CD4-positive, alpha-beta T cell treated with Interleukin-1 beta for 1 hour (primary cell): Measurements from ENCODE around the gene CDCA8.
"Not testable (repeated sequence)": the region's sequence is repeated elsewhere in the genome, so short reads cannot be mapped to it uniquely, and the experiment has no call there.

Experiments used
- DNase-seq, 2 donors: peaks; one replicate each; pipeline ENCODE4 v3.0.0-alpha.2; 2020 to 2022

The CDCA8 gene

DNA sequence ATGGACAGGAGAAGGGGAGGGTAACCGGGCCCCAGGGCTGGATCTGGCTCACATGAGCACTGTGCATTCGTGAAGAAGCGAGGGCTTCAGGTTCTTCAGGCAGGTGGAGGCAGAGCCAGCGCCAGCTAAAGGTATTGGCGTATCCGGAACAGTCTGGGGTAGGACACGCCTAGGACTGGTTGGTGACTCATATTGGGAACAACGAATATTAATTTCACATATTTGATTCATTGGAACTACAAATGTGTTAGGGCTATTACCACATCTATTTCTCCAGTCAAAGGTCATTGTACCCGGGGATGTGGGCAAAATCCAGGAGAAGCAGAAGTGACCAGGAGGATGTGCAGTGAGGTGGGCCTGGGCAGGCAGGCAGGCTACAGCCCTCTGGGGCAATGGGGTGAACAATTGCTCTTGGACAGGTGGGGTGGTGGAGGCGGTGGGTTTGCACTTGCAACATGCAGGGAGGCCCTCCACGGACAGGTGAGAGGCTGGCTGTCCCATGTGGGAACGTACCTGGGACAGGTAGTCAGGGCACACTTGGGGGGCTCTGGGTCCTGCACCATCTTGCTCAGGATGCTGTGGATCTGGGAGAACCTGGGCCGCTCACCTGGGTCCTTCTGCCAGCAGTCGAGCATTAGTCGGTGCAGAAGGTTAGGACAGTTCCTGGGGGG, 26.7 kb downstream of the CDCA8 start:
- DNase-seq: no peak

DNA sequence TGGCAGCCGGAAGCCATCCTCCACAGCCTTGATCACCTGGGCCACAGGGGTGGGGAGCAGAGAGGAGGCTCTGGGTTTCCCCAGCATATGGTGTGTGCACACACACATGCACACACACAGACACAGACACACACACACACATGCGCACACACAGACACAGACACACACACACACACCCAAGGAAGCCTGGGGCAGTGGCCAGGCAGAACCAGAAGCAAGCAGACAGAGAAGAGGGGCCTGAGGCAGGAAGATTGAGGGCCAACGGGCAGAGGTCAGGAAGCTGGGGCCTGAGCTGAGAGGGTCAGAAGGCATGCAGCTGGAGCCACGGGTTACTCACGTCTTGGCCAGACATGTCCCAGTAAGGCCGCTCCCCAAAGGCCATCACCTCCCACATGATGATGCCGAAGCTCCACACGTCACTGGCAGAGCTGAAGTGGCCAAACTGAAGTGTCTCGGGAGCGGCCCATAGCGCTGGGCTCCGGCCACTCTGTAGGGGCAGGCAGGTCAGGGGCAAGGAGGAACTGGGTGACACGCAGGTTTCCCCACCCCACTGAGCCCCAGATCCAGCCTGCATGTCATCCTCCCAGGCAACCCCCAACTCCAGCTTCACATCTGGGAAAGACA, 27.4 kb downstream of the CDCA8 start:
- DNase-seq: no peak

DNA sequence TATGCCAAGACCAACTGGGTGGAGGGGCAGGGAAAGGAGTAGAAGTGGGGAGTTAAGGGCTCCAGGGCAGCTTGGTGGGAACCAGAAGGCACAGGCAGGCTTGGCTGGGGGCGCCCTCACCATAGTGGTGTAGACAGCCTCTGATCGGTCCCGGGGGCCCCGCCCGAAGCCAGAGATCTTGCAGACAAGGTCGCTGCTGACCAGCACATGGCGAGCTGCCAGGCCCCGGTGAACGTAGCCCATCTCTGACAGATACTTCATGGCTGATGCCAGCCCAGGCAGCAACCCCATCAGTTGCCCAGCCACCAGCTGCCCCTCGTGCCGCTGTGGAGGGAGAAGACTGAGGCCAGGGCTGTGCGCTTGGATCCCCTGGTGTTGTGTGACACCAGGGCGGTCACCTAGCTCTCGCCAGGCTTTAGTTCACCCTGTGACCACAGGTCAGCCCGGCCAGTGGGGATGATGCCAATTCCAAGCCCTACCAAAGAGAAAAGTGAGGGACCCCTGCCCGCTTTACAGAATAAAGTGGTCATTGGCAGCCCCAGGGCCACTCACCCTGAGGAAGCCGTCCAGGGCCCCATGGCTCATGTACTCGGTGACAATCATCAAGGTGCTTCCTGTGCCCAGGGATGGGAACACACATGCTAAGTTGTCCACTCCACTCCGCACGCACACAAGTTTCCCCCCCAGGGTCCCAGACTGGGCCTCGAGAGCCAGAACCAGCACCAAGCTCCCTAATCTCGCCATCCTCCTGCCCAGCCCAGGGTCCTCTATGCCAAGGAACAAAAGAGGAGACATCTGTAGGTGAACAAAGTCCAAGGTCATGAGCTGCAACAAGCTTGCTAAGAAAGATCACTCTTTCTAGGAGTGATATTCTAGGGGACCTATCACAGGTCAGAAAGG, 28.2 kb downstream of the CDCA8 start:
- DNase-seq: no peak

DNA sequence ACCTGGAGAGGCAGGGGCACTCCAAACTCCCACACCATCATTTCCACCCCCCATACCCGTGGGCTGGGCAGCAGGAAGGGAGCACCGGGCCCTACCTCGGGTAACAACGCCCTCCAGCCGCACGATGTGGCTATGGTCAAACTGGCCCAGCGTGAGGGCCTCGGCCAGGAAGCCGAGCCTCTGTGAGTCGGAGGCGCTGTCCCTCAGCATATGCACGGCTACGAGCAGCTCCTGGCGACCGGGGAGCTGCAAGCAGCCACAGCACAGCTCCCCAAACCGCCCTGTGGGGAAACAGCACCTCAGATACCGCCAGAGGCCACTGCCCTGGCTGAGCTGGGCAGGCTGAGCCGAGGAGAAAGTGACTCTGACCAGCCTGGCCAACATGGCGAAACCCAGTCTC, 29.2 kb downstream of the CDCA8 start:
- no peak for DNase-seq

DNA sequence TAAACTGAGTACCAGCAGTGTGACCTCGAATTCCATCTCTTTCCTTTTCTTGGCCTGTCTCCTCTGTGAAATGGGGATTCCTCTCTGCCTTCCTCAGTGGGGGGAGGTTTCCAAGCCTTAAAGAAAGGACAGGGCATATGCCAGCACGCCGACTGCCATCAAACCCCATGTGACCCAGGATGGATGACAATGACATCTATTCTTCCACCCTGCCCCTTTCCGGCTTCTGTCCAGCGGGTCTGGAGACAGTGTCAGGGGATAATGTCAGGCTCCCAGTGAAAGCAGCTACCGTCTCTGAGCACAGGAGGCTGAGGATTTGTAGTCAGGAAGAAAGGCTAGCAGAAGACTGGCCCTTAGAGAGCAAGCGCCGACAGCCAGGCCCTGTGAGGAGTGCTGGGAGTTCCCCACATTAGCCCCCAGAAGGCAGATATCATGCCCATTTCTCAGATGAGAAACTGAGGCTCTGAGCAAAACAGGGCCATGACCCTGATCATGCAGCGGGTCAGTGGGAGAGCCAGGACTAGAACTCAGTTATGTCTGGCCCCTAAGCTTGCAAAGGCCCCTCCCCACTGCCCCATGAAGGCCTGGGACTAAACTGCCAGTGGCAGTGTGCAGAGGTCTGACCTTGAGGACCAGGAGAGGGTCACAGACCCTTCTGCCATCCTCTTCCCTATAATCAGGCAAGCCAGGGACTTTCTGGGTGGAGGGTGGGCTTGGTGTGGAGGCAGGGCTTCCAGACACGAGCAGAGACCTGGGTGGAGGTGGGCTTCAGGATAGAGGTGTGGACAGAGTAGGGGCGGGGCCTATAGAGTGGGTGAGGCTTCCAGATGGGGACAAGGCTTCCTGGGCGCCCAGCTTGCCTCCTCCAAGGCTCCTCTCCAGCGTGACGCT, 30.1 kb downstream of the CDCA8 start:
- no peak for DNase-seq

DNA sequence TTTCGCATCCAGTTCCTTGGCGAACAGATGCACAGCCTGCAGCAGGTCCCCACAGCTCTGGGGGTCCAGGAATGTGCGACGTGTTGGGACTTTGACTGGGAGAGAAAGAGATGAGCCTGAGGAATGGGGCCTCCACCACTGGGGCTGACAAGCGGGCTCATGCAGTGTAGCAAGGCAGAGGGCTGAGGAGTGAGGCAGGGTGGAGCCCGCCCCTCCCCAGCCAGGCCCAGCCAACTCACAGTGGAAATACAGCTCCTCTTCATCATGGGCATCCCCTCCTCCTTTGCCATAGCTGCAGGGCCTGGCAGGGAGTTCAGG, 30.7 kb downstream of the CDCA8 start:
- no peak for DNase-seq

DNA sequence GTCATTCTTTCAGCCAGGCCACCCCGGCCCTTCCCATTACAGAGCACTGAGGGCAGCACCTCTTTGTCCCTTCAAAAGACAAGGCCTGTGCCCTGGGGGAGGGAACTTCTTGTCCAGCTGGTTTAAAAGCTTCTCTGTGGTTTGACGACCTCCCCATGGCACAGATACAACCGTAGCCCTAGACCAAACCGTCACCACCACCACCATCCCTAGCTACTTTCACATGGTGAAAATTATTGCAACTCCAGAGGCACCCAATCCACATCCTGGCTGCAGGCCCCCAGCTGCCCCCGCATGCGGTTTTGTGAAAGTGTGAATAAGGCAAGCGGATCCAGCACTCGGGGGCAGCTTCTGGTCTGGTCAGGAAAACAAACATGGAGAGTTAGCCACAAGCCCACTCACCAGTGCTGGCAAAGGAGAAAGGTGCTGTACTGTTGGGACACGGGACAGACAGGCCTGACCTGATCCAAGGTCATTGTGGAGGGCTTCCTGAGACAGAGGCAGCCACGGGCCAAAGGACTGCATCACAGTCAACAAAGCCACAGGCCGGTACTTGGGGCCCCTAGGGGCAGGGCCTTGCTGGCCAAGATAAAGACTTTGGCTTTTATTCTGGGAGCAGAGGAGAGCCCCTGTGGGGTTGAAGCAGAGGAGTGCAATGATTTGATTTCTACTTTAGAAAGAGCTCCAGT, 31.2 kb downstream of the CDCA8 start:
- no peak for DNase-seq

DNA sequence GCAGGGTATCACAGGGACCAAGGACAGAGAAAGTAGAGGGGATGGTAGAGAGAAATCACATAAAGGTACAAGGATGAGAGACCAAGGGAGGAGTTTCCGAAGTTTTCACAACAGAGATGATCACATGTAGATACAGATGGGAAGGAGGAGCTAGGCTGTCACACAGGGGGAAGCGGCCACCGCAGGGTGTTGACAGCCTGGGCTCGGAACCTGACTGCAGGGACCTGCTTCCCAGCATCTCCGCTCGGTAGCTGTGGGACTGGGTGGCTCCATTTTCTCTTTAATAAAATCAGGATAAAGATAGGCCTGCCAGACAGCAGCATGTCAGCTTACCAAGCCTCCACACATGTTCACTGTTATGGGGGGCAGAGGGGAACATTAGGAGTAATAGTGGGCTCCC, 32.3 kb downstream of the CDCA8 start:
- no peak for DNase-seq

DNA sequence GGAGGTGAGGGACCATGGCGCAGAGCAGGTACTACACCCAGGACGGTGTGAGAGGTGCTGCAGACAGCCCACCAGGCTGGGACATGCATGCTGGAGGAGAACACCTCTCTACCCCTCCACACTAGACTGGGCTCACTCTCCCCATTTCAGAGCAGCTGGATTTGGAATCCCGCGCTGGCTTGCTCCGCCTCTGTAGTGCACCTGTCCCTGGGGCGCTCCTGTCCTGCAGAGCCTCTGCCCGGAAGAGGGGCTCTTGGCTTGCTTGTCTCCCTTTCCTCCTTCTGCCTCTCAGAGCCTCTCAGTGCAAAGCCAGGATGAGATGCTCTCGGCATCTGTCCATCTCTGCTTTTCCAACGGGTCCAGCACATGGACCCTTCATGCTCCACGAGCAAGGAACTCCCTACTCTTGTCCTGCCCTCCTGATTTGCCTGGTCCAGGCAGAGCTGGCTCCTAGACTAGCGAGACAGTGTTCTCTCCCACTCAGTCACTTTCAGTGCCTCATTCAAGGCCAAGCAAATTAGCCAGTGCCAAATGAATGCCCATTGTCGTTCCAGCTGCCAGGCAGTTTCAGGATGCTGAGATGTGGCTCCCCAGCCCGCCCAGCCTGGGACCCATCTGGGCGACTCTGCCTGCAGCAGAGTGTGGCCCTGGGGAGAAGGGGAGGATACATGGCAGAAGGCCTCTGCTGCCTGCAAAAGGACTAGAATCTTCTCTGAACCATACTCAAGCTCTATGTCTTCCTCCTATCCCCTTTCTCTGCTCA, 33.7 kb downstream of the CDCA8 start:
- DNase-seq: no peak

DNA sequence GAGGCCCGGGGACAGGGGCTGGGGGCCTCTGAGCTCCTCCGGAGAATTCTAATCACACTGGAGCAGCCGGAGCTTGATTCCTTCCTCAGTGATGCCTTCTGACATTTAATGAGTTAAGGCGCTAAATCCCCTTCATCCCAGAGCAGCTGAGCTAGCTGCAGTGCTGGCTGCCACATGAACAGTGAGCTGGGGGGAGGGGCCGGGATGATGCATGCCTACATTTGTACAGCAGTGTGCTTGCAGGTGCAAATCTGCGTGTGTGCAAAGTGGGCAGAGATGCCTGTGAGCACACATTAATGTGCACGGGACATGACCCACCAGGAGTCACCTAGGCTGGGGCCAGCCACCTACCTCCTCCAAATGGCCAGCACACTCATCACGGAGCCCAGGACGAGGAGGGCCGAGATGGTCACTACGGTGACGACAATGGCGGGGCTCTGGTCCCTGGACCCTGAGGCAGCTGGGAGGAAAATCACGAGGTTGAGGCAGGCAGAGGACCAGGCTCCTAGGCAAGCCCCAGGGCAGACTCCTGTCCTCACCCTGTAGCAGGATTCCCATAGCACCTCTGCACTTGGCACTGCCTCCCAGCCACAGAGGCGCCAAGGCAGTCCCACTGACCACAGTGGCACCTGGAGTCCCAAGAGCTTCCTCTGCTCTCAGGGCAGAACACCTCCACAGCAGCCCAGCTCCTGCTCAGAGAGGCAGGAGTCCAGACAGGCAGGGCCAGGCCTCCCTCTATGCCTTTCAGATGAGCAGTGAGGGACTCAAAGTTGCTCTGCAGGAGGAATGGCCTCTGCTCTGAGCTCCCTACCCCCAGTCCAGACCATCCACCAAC, 34.7 kb downstream of the CDCA8 start:
- no peak for DNase-seq

DNA sequence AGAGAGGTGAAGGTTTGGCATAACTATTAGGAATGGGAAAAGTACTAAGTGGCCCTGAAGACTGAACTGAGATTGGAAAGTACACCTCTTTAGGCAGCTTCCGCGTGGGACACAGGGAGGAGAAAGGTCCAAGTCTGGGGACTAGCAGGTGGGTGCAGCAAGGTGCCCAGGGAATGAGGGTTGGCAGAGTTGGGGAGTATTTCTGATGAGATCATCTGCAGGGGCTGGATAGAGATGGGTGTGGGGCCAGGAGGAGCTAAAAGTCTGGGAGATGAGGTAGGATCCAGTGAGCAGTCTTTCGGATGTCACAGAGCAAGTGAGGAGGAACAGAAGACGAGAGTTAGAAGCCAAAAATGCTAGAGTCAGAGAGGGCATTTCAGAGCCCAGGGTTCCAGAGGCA, 36.1 kb downstream of the CDCA8 start:
- DNase-seq: no peak

DNA sequence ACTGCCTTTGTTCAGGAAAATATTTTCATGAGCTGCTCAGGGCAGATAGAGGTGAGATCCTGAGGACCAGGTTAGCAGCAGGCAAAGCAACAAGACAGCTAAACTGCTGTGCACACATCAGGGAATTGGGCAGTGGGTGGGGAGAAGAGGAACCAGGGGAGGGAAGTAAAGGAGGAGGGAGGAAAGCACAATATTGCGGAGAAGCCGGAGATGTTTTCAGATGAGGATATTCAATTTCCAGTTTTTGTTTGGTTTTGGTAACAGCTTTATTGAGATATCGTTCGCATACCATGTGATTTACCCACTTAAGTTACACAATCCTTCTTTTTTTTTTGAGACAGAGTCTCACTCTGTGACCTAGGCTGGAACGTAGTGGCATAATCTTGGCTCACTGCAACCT, 38.1 kb downstream of the CDCA8 start:
- DNase-seq: no peak

DNA sequence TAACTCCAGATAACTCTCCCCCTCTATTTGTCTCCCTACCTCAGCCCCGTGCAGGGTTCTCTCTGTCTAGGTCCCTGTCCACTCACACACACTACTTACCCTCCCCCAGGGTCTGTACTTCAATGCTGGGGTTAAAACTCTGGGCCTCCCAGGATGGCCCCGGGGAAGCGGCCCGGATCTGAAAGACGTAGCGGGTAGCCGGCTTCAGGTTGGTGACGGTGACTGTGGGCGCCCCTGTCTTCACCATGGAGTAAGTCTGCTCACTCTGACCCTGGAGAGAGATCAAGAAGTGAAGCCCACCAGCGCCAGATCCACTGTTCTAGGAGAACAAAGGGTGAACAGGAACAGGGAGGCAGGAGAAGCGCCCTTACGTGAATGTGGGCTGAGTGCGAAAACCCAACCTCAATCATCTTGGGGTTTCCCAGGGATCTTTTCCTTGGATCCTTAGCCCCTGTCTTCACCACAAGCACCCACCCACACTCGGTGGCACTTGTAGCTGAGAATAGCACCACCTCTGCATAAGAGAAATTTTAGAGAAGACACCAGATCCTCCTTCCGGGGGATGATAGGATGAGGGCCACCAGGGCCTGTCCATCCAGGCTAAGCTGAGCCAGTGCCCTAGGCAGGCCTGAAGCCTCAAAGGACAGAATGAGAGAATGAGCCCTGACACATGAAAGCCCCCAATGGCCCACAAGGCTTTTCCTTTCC, 39.1 kb downstream of the CDCA8 start:
- no peak for DNase-seq

DNA sequence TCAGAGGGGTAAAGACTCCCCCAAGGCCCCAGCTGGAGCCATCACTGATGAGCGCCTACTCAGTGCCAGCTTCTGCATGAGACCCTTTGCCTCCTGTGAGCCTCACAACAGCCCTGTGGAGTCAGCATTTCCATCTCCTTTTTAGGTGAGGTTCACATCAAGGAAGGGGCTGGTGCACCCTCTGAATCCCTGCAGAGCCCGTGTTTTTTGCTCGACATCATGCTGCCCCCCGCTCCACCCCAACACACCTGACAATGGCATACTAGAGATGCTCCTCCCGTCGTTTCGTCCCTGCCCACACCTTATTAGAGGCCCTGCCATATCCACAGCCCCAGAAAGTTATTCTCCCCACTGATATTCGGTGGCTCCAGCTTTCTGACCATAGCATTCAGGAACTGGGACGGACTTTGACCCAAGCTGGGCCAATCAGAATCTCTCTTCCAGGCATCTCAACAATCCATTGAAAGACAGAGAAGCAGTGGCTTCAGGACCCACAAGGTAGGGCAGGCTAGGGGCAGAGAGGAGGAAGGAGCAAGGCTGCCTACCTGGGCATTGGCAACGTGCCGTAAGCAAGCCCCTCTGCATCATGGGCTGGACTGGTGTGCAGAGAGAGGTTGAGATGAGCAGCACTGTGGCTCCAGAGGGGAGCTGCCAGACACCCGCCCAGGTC, 39.9 kb downstream of the CDCA8 start:
- DNase-seq: no peak

DNA sequence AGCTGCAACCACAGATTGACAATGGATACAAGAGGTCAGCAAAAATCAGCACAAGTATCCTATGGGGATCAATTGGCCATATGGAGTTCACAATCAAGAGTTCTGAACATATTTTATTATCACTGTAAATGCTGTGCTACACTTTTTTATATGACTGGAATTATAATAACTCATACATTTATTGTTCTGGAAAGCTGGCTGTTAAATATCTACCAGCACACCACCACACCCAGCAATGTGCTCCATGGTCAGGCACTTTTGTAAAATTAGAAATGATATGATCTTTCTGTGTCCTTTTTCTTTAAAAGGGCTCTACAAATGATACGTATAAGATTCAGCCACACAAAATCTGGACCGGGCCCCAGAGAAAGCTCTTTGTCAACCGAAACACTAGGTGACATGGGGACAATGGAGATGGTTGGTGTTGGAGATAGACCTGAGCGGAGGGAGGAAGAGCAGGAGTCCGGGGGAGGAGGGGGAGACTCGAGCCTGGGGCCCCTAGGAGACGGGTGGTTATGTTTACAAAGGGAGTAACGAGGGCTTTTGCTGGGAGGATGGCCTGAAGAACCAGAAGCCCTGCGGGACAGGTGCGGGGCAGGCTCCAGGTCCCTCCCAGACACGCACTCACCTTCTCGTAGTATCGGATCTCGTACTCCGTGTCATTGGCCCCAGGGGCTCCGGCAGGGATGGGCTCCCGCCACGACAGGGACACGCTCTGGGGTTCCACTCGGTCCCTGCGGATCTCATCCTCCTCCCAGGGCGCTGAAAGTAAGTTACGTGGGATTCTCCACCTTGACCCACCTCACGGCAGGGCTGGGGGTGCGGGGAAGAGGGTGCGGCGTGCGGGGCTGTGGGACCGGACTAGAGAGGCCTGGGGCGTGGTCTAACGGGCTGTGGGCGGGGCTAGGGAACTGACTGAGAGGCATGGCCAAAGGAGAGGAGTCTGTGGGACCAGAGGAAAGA, 42.6 kb downstream of the CDCA8 start:
- no peak for DNase-seq

DNA sequence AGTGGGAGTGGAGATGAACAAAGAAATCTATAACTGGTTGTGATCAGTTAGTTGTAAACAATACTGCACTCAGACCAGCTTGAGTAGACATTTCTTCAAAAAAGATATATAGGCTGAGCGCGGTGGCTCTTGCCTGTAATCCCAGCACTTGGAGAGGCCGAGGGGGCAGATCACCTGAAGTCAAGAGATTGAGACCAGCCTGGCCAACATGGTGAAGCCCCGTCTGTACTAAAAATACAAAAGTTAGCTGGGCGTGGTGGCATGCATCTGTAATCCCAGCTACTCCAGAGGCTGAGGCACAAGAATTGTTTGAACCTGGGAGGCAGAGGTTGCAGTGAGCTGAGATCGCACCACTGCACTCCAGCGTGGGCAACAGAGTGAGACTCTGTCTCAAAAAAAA, 45.7 kb downstream of the CDCA8 start:
- not testable (repeated sequence) for DNase-seq

DNA sequence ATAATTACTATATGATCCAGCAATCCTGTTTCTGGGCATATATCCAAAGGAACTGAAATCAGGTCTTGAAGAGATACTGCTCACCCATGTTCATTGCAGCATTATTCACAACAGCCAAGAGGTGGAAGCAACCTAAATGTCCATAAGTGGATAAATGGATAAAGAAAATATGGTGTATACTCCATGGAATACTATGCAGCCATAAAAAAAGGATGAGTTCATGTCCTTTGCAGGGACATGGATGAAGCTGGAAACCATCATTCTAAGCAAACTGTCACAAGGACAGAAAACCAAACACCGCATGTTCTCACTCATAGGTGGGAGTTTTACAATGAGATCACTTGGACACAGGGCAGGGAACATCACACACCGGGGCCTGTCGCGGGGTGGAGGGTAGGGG, 46.3 kb downstream of the CDCA8 start:
- DNase-seq: not testable (repeated sequence)

DNA sequence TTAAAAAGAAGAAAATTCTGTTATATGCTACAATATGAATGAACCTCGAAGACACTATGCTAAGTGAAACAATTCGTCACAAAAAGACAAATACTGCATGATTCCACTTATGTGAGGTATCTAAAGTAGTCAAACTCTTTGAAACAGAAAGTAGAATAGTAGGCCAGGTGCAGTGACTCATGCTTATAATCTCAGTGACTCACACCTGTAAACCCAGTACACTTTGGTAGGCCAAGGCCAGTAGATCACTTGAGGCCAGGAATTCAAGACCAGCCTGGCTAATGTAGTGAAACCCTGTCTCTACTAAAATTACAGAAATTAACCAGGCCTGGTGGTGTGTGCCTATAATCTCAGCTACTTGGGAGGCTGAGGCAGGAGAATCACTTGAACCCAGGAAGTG, 46.9 kb downstream of the CDCA8 start:
- no peak for DNase-seq
